ENCODE results near the gene MBLAC2.

GRCh38 chr5:90461288-90461687, 13.3 kb downstream of the MBLAC2 start:
- TF ChIP-seq CTCF (conservative IDR thresholded peaks at IDR 0.05; ENCODE audit: low read depth in 2 of 2) (no peak), JUNB (IDR thresholded peaks at IDR 0.05; ENCODE audit: unreplicated experiment) (no peak), EZH2phosphoT487 (IDR thresholded peaks at IDR 0.05; ENCODE audit: unreplicated experiment) (no peak), REST (IDR thresholded peaks at IDR 0.05; ENCODE audit: unreplicated experiment) (no peak), POLR2AphosphoS5 (IDR thresholded peaks at IDR 0.05; ENCODE audit: low read depth) (no peak), EZH2 (IDR thresholded peaks at IDR 0.05; ENCODE audit: low read depth, unreplicated experiment) (no peak), CREB1 (CRISPR knock-in tag; IDR thresholded peaks at IDR 0.05; ENCODE audit: low read depth) (no peak), STAT1 (IDR thresholded peaks at IDR 0.05; ENCODE audit: unreplicated experiment) (no peak)
- TF ChIP-seq, protein P1, sequence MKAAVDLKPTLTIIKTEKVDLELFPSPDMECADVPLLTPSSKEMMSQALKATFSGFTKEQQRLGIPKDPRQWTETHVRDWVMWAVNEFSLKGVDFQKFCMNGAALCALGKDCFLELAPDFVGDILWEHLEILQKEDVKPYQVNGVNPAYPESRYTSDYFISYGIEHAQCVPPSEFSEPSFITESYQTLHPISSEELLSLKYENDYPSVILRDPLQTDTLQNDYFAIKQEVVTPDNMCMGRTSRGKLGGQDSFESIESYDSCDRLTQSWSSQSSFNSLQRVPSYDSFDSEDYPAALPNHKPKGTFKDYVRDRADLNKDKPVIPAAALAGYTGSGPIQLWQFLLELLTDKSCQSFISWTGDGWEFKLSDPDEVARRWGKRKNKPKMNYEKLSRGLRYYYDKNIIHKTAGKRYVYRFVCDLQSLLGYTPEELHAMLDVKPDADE (IDR thresholded peaks at IDR 0.05) = no peak
- TF ChIP-seq, protein P2, sequence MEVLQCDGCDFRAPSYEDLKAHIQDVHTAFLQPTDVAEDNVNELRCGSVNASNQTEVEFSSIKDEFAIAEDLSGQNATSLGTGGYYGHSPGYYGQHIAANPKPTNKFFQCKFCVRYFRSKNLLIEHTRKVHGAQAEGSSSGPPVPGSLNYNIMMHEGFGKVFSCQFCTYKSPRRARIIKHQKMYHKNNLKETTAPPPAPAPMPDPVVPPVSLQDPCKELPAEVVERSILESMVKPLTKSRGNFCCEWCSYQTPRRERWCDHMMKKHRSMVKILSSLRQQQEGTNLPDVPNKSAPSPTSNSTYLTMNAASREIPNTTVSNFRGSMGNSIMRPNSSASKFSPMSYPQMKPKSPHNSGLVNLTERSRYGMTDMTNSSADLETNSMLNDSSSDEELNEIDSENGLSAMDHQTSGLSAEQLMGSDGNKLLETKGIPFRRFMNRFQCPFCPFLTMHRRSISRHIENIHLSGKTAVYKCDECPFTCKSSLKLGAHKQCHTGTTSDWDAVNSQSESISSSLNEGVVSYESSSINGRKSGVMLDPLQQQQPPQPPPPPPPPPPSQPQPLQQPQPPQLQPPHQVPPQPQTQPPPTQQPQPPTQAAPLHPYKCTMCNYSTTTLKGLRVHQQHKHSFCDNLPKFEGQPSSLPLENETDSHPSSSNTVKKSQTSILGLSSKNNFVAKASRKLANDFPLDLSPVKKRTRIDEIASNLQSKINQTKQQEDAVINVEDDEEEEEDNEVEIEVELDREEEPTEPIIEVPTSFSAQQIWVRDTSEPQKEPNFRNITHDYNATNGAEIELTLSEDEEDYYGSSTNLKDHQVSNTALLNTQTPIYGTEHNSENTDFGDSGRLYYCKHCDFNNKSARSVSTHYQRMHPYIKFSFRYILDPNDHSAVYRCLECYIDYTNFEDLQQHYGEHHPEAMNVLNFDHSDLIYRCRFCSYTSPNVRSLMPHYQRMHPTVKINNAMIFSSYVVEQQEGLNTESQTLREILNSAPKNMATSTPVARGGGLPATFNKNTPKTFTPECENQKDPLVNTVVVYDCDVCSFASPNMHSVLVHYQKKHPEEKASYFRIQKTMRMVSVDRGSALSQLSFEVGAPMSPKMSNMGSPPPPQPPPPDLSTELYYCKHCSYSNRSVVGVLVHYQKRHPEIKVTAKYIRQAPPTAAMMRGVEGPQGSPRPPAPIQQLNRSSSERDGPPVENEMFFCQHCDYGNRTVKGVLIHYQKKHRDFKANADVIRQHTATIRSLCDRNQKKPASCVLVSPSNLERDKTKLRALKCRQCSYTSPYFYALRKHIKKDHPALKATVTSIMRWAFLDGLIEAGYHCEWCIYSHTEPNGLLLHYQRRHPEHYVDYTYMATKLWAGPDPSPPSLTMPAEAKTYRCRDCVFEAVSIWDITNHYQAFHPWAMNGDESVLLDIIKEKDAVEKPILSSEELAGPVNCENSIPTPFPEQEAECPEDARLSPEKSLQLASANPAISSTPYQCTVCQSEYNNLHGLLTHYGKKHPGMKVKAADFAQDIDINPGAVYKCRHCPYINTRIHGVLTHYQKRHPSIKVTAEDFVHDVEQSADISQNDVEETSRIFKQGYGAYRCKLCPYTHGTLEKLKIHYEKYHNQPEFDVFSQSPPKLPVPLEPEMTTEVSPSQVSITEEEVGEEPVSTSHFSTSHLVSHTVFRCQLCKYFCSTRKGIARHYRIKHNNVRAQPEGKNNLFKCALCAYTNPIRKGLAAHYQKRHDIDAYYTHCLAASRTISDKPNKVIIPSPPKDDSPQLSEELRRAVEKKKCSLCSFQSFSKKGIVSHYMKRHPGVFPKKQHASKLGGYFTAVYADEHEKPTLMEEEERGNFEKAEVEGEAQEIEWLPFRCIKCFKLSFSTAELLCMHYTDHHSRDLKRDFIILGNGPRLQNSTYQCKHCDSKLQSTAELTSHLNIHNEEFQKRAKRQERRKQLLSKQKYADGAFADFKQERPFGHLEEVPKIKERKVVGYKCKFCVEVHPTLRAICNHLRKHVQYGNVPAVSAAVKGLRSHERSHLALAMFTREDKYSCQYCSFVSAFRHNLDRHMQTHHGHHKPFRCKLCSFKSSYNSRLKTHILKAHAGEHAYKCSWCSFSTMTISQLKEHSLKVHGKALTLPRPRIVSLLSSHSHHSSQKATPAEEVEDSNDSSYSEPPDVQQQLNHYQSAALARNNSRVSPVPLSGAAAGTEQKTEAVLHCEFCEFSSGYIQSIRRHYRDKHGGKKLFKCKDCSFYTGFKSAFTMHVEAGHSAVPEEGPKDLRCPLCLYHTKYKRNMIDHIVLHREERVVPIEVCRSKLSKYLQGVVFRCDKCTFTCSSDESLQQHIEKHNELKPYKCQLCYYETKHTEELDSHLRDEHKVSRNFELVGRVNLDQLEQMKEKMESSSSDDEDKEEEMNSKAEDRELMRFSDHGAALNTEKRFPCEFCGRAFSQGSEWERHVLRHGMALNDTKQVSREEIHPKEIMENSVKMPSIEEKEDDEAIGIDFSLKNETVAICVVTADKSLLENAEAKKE (CRISPR knock-in tag; IDR thresholded peaks at IDR 0.05) = no peak

Measured in GM23338 (cell line).